ENCODE measurements around the gene ADAM30.

The ADAM30 gene

GRCh38 chr1:119896303-119896702 is at the start of gene ADAM30:
Gene ADAM30, minus strand, starts transcription at chr1:119896515. Its CDS starts 179 bp downstream, at chr1:119896336.
- DNase-seq = no peak

GRCh38 chr1:119943216-119943615 is 46.9 kb upstream of the ADAM30 start:
- DNase-seq = no peak

GRCh38 chr1:119941392-119941791 is 45.1 kb upstream of the ADAM30 start:
- no peak for DNase-seq

GRCh38 chr1:119940697-119941096 is 44.4 kb upstream of the ADAM30 start:
- no peak for DNase-seq

- no peak for DNase-seq
Observed at GRCh38 chr1:119937198-119937597, 40.9 kb upstream of the ADAM30 start.

GRCh38 chr1:119935915-119936314 is 39.6 kb upstream of the ADAM30 start:
- no peak for DNase-seq

- DNase-seq = no peak
Observed at GRCh38 chr1:119935373-119935772, 39.1 kb upstream of the ADAM30 start.

- DNase-seq = no peak
Observed at GRCh38 chr1:119933397-119933796, 37.1 kb upstream of the ADAM30 start.

- no peak for DNase-seq
Observed at GRCh38 chr1:119929643-119930315, 33.5 kb upstream of the ADAM30 start.

GRCh38 chr1:119926553-119926952 is 30.2 kb upstream of the ADAM30 start:
- no peak for DNase-seq

GRCh38 chr1:119924948-119925898 is 28.9 kb upstream of the ADAM30 start:
- no peak for DNase-seq

GRCh38 chr1:119920104-119920968 is 24.0 kb upstream of the ADAM30 start:
- DNase-seq = no peak

- DNase-seq = no peak
Observed at GRCh38 chr1:119919241-119919640, 22.9 kb upstream of the ADAM30 start.

GRCh38 chr1:119918301-119918700 is 22.0 kb upstream of the ADAM30 start:
- DNase-seq = no peak

- DNase-seq = no peak
Observed at GRCh38 chr1:119917304-119918055, 21.2 kb upstream of the ADAM30 start.

- no peak for DNase-seq
Observed at GRCh38 chr1:119915517-119915916, 19.2 kb upstream of the ADAM30 start.

GRCh38 chr1:119914071-119914470 is 17.8 kb upstream of the ADAM30 start:
- no peak for DNase-seq

GRCh38 chr1:119912963-119913362 is 16.6 kb upstream of the ADAM30 start:
- no peak for DNase-seq

GRCh38 chr1:119911775-119912174 is 15.5 kb upstream of the ADAM30 start:
- no peak for DNase-seq

- no peak for DNase-seq
Observed at GRCh38 chr1:119910618-119911017, 14.3 kb upstream of the ADAM30 start.

- no peak for DNase-seq
Observed at GRCh38 chr1:119909890-119910596, 13.7 kb upstream of the ADAM30 start.

- no peak for DNase-seq
Observed at GRCh38 chr1:119908661-119909060, 12.3 kb upstream of the ADAM30 start.
